ENCODE measurements around the gene RAB37. TPM values are rescaled to one million over a fixed set of nuclear protein-coding genes. Genes with fewer than 3 reads are reported as not detected.

Gene RAB37
- total RNA-seq, 2 donors from 2014 or later, result 13.6 to 18.1 TPM

DNA sequence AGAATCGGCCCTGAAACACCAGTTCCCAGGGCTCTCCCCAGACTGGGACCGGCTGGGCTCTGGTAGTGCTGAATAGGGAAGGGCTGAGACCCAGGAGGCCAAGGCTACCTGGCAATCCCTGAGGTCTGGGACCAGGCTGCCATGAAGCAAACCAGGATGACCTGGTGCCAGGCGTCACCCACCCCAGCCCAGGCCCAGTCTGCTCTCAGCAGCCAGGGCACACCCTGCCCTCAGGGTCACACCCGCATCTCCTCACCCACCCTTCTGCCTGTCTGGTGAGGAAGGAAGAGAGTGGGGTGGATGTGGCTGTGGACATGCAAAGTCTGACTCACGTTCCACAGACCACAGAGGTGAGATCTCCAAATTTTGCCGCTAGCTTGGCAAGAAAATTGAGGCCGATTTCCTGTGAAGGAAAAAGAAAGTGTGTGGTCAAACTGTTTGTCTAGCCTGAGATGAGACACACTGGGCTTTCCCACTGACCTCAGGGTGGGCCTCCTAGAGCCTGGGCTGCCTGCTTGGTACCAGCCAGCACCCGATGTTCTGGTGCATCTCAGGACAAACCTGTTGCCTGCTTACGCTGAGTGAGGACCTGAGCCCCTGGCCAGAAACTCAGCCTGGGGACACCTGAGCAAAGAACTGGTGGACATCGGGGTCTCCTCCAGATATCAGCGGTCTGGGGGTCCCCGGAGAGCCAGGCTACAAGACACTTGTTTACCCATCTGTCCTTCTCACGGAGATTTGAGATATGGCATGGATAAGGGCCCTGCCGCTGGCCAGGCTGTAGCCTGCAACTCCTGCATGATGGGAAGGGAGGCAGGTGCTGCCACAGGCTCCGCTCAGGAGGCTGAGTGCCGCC is 6.3 kb upstream of the RAB37 start:
- Mint-ChIP-seq H3K4me1 (ENCODE audit: low read depth) (peaks cover 8% of the 10 kb centered on the region), H3K27ac (no peak overlapping the region), H3K4me3 (no peak overlapping the region), H3K27me3 (ENCODE audit: low read depth) (no peaks in the 10 kb centered on the region), H3K36me3 (ENCODE audit: insufficient read depth in 2 of 2) (no peaks in the 10 kb centered on the region), H3K9me3 (no peaks in the 10 kb centered on the region)
- ATAC-seq (replicated peaks in 1 of 2) (peak; percentile 86 to 88), DNase-seq (peak; percentile 63 to 67)

DNA sequence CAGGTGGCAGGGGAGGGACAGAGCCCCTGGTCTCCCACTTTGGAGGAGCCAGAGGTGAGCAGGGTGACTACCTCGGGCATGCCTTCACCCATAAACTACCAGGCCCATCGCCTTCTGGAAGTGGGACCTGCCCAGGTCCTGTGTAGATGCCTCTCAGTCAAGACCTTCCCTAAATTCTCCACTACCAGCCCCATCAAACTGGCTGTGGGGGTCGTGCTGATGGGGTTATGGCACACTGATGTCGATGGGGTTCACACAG is 5.8 kb upstream of the RAB37 start:
- Mint-ChIP-seq H3K27ac (no peak overlapping the region), H3K4me1 (ENCODE audit: low read depth) (peaks cover 10% of the 10 kb centered on the region), H3K9me3 (no peaks in the 10 kb centered on the region), H3K4me3 (no peak overlapping the region), H3K36me3 (ENCODE audit: insufficient read depth in 2 of 2) (no peaks in the 10 kb centered on the region), H3K27me3 (ENCODE audit: low read depth) (no peaks in the 10 kb centered on the region)
- no peak for DNase-seq
- no peak for ATAC-seq (replicated peaks in 1 of 2)

DNA sequence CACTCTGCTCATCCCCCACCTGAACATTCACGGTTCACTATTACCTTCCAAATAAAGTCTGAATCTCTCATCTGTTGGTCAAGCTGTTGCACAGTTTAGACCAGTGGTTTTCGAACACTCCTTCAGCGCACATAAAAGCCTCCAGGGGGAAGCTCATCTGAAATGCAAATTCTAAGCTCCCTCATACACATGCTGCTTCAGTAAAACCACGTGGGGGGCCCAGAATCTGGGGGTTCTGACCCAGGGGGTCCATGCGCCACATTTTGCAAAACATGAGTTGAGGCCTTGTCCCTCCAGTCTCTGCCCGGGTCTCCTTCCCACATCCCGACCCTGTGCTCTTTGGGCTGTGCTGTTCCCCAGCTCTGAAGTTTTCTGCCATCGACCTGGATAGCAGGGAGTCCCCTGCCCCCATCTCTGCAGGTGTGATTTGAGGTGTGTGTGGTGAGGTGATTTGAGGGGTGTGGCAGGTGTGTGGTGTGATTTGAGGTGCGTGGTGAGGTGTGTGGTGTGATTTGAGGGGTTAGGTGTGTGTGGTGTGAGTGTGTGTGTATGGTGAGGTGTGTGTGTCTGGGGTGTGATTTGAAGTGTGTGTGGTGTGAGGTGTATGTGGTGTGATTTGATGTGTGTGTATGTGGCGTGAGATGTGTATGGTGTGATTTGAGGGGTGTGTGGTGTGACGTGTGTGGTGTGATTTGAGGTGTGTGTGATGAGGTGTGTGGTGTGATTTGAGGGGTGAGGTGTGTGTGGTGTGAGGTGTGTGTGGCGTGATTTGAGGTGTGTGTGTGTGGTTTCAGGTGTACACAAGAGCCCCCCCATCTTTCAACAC is 4.8 kb upstream of the RAB37 start:
- Mint-ChIP-seq H3K9me3 (no peaks in the 10 kb centered on the region), H3K27me3 (ENCODE audit: low read depth) (no peaks in the 10 kb centered on the region), H3K27ac (no peak overlapping the region), H3K4me1 (ENCODE audit: low read depth) (peaks cover 13% of the 10 kb centered on the region), H3K36me3 (ENCODE audit: insufficient read depth in 2 of 2) (no peaks in the 10 kb centered on the region), H3K4me3 (no peak overlapping the region)
- DNase-seq (no peak), ATAC-seq (replicated peaks in 1 of 2) (no peak)

DNA sequence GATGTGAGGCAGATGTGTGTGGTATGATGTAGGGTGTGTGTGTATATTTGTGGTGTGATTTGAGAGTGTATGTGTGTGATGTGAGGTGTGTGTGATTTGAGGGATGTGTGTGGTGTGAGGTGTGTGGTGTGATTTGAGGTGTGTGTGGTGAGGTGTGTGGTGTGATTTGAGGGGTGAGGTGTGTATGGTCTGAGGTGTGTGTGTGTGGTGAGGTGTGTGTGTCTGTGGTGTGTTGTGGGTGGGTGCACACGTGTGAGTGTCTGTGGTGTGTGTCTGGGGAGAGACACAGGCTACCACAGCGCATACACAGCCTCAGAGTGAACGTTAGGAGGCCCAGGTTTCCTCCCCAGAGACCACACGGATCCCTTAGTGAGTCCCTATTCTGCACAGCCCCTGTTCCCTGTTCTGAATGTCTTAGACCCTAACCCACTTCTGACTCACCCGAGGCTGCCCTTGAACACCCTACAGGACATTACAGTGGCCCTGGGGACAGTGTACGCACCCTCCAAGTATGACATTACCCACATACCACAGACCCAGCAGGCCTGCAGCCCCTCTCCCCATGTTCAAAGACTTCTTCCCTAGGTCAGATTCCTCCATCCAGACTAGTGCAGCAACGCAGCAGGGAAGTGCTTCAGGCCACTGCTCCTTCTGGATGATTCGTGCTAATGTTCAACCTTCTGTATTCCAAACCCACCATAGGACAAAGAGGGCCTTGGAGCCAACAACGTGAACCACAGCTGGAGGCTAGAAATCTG is 3.5 kb upstream of the RAB37 start:
- no peak for DNase-seq
- peaks cover 26% of the 10 kb centered on the region for H3K4me1 Mint-ChIP-seq (ENCODE audit: low read depth)
- no peak overlapping the region for H3K4me3 Mint-ChIP-seq
- H3K9me3 Mint-ChIP-seq, result no peaks in the 10 kb centered on the region
- peak overlapping the region; percentile 21 for H3K27ac Mint-ChIP-seq
- no peaks in the 10 kb centered on the region for H3K36me3 Mint-ChIP-seq (ENCODE audit: insufficient read depth in 2 of 2)
- H3K27me3 Mint-ChIP-seq (ENCODE audit: low read depth), result no peaks in the 10 kb centered on the region
- no peak for ATAC-seq (replicated peaks in 1 of 2)

DNA sequence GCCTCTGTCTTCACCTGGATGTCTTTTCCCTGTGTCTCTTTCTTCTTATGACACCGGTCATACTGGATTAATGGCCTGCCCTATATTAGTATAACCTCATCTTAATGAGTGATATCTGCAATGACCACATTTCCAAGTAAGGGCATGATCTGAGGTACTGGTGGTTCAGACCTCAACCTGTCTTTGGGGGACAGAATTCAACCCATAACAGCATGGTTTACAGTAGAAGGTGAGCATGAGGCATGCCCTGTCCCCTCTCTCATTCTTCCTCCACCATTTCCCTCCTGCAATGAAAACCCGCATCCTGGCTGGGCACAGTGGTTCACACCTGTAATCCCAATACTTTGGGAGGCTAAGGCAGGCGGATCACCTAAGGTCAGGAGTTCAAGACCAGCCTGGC is 2.8 kb upstream of the RAB37 start:
- peak overlapping the region; percentile 21 for H3K27ac Mint-ChIP-seq
- DNase-seq (no peak), ATAC-seq (replicated peaks in 1 of 2) (no peak)
- no peaks in the 10 kb centered on the region for H3K36me3 Mint-ChIP-seq (ENCODE audit: insufficient read depth in 2 of 2)
- H3K27me3 Mint-ChIP-seq (ENCODE audit: low read depth), result no peaks in the 10 kb centered on the region
- no peak overlapping the region for H3K4me3 Mint-ChIP-seq
- no peaks in the 10 kb centered on the region for H3K9me3 Mint-ChIP-seq
- H3K4me1 Mint-ChIP-seq (ENCODE audit: low read depth), result peaks cover 33% of the 10 kb centered on the region

DNA sequence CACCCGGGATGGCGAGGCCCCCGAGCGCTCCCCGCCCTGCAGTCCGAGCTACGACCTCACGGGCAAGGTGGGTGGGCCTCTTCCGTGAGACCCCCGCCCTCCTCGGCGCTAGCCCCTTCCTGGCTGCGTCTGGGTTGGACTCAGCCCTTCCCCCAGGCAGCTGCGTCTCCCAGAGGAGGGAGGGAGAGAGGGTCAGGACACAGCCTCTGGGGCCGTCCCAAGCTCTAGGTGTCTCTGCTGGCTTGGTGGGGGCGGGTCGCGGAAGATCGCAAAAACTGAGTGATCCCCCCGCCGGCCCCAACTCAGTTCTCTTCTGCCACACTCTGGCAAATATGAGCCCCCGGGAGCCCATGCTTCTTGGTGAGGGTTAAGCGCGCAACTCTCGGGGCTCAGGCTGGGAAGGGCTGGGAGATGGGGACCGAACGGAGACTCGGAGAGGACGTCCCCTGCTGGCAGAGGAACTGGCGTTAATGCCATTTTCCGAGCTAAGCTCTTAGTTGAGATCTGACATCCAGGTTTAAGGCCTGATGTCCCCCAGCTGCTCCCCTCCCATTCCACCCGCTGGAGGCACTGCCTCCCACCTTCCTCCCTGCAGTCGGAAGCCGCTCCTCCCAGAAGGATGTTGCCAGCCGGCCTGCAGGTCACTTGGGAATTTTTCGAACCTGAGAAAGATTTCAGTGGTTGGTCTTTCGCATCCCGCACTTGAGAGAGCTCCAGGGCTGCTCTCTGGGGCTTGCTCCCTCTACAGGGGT is 419 bp downstream of the RAB37 start:
- no peaks in the 10 kb centered on the region for H3K27me3 Mint-ChIP-seq (ENCODE audit: low read depth)
- H3K9me3 Mint-ChIP-seq, result no peaks in the 10 kb centered on the region
- peak; percentile 22 to 25 for ATAC-seq (replicated peaks in 1 of 2)
- no peaks in the 10 kb centered on the region for H3K36me3 Mint-ChIP-seq (ENCODE audit: insufficient read depth in 2 of 2)
- peaks cover 49% of the 10 kb centered on the region for H3K4me1 Mint-ChIP-seq (ENCODE audit: low read depth)
- DNase-seq, result peak; percentile 54 to 61
- peak overlapping the region; percentile 24 for H3K27ac Mint-ChIP-seq
- peak overlapping the region; percentile 85 to 87 for H3K4me3 Mint-ChIP-seq

DNA sequence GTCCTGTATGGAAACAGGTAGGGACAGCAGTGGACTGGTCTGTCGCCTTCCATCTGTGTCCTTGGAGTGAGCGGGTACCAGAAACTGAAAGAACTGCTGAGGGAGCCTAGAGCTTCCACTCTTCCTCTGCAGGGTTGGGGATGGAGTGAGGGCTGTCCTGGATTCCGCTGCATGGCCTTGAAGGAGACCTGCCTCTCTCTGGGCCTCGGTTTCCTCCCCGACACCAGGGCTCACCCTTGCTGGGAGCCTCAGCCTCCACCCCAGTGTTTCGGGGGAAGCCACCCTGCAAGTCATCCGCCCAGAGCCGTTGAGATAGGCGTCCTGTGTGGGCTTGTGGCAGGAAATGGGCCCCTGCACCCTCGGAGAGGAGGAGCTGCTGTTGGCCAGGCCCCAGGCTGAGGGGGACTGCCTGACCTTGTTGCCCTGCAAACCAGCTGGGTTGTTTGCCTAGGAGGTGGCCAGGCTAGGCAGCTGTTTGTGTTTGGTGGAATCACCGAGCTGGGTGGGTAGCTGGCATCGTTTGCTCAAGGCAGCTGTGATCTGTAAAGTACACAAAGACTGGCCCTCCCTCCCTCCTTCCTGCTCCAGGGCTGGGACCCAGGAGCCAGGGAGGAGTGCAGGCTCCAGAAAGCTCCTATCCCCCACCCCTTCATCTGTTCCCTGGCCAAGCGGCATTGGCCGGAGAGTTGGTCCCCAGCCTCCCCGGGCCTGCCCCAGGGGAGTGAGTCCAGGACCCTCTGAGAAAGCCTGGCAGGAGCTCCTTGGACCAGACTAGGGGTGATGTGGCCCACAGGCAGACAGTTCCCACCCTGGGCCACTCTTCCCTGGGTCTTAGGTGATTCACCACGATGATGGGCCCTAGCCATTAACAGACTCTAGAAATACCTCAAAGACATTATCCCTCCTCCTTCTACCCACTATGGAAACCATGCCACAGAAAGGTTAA is 1.3 kb downstream of the RAB37 start:
- H3K36me3 Mint-ChIP-seq (ENCODE audit: insufficient read depth in 2 of 2), result no peaks in the 10 kb centered on the region

DNA sequence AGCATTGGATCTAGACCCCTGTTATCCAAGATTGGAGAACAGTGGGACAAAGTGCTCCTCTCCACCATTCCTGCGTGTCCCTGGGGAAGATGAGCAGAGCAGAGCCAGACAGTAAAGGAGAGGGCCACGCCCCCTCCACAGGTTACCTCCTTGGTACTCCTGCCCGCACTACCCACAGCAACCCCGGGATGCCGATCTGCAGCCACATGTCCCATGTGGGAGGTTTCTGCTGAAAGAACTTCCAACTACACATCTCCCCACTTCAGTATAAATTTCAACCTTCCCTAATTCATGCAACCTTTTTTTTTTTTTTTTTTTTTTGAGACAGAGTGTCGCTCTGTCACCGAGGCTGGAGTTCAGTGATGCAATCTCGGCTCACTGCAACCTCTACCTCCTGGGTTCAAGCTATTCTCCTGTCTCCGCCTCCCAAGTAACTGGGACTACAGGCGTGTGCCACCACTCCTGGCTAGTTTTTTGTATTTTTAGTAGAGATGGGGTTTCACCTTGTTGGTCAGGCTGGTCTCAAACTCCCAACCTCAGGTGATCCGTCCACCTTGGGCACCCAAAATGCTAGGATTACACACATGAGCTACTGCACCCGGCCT is 2.3 kb downstream of the RAB37 start:
- Mint-ChIP-seq H3K27me3 (ENCODE audit: low read depth) (no peaks in the 10 kb centered on the region), H3K36me3 (ENCODE audit: insufficient read depth in 2 of 2) (peaks cover 2 to 7% of the 10 kb centered on the region in 2 donors), H3K4me1 (ENCODE audit: low read depth) (peaks cover 67% of the 10 kb centered on the region), H3K4me3 (peak overlapping the region; percentile 85 to 87), H3K27ac (peak overlapping the region; percentile 85), H3K9me3 (peaks cover 0 to 3% of the 10 kb centered on the region in 2 donors)
- DNase-seq (no peak), ATAC-seq (replicated peaks in 1 of 2) (no peak)

More for the DNA sequence above, 1.3 kb downstream of the RAB37 start:
- Mint-ChIP-seq H3K9me3 (no peaks in the 10 kb centered on the region), H3K27ac (peak overlapping the region; percentile 11), H3K27me3 (ENCODE audit: low read depth) (no peaks in the 10 kb centered on the region), H3K4me3 (peak overlapping the region; percentile 85 to 87), H3K4me1 (ENCODE audit: low read depth) (peaks cover 57% of the 10 kb centered on the region)
- DNase-seq, result peak; percentile 89
- peak; percentile 85 to 87 for ATAC-seq (replicated peaks in 1 of 2)

DNA sequence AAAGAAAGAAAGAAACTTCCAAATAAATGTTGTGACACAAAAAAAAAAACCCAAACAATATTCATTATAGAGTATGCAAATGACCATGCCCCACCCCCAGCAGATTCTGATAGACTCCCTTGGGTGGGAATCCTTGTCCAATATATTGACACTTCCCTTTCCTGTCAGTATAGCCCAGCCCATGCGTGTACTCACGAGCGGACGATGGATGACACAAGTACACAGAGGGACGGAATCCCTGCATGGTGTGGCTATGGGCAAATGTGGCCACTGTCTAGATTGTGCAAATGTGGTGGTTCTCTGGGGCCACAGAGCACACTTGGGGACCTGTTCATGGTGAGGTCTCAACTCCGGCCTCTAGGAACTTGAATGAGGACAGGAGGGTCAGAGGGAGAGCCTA is 3.1 kb downstream of the RAB37 start:
- Mint-ChIP-seq H3K27ac (no peak overlapping the region), H3K4me1 (ENCODE audit: low read depth) (peaks cover 74% of the 10 kb centered on the region), H3K4me3 (peak overlapping the region in 1 of 2 donors; percentile 5), H3K36me3 (ENCODE audit: insufficient read depth in 2 of 2) (peaks cover 2 to 7% of the 10 kb centered on the region in 2 donors), H3K27me3 (ENCODE audit: low read depth) (no peaks in the 10 kb centered on the region), H3K9me3 (peaks cover 0 to 3% of the 10 kb centered on the region in 2 donors)
- ATAC-seq (replicated peaks in 1 of 2), result no peak
- DNase-seq, result no peak

DNA sequence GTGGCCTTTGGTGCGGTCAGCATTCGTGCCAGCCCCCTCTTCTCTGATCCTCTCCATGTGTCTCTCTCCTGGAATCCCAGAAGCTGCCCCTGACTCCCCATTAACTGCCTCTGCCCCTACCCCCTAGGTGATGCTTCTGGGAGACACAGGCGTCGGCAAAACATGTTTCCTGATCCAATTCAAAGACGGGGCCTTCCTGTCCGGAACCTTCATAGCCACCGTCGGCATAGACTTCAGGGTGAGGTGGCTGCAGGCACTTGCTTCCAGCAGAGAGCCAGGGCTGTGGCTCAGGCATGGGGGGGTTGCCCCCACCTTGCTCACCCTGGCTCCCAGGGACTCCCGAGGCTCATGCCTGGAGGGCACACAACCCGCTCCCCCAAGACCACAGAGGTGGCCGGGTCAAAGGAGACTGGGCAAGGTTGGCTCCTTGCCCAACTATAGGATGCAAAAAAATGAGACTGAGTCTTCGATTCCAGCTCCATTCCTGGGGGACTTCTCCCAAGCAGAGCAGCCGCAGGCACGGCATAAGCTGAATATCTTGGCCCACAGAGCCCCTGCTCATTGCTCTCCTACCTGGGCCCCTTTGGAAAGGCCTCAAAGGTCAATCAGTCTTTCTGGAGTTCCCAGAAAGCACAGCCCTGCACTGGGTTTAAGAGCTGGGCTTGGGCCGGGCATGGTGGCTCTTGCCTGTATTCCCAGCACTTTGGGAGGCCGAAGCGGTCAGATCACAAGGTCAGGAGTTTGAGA is 3.8 kb downstream of the RAB37 start:
- DNase-seq, result no peak
- Mint-ChIP-seq H3K36me3 (ENCODE audit: insufficient read depth in 2 of 2) (peaks cover 2 to 7% of the 10 kb centered on the region in 2 donors), H3K27me3 (ENCODE audit: low read depth) (no peaks in the 10 kb centered on the region), H3K27ac (no peak overlapping the region), H3K4me1 (ENCODE audit: low read depth) (peaks cover 74% of the 10 kb centered on the region), H3K4me3 (no peak overlapping the region), H3K9me3 (peaks cover 0 to 3% of the 10 kb centered on the region in 2 donors)
- ATAC-seq (replicated peaks in 1 of 2), result no peak

DNA sequence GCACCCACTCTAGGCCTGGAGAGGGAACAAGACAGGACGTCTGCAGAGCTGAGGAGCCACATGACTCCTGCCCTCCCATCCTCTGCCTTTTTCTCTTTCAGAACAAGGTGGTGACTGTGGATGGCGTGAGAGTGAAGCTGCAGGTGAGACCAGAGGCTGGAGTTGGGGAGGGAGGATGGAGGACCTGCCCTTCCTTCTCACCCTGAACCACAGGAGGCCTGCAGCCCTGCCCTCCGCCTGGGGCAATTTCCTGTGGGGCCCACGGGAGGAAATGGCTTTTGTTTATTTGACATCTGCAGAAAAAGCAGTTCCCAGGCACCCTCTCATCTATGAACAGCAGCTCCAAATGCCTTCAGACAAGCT is 5.1 kb downstream of the RAB37 start:
- Mint-ChIP-seq H3K9me3 (peaks cover 0 to 3% of the 10 kb centered on the region in 2 donors), H3K27me3 (ENCODE audit: low read depth) (no peaks in the 10 kb centered on the region), H3K36me3 (ENCODE audit: insufficient read depth in 2 of 2) (peaks cover 2 to 7% of the 10 kb centered on the region in 2 donors), H3K4me1 (ENCODE audit: low read depth) (peaks cover 77% of the 10 kb centered on the region), H3K27ac (peak overlapping the region; percentile 55), H3K4me3 (peak overlapping the region; percentile 71 to 80)
- ATAC-seq (replicated peaks in 1 of 2) (peak; percentile 24 to 27), DNase-seq (peak; percentile 58 to 74)

Data from activated T-cell treated with anti-CD3 and anti-CD28 coated beads, Interleukin-2, amount 50 U/mL, for 72 hours (primary cell).